ENCODE results near the gene UROS.

Gene UROS

GRCh38 chr10:125779403-125780327 lies 43.4 kb downstream of the UROS start:
- no peak for TF ChIP-seq CTCF (conservative IDR thresholded peaks at IDR 0.05)

GRCh38 chr10:125778556-125778955 lies 44.5 kb downstream of the UROS start:
- TF ChIP-seq CTCF (conservative IDR thresholded peaks at IDR 0.05): no peak
- no peak overlapping the region for H3K27ac ChIP-seq

More at GRCh38 chr10:125779403-125780327, 43.4 kb downstream of the UROS start:
- H3K27ac ChIP-seq: no peak overlapping the region

GRCh38 chr10:125777806-125778205 lies 45.3 kb downstream of the UROS start:
- TF ChIP-seq CTCF (conservative IDR thresholded peaks at IDR 0.05): no peak
- no peak overlapping the region for H3K27ac ChIP-seq

- no peak for TF ChIP-seq CTCF (conservative IDR thresholded peaks at IDR 0.05)
- H3K27ac ChIP-seq: no peak within 1 kb of the TSS
Measured at GRCh38 chr10:125775491-125776106, 47.5 kb downstream of the UROS start, which contains the start of gene MMP21. Gene MMP21 (minus strand): TSS chr10:125775821. CDS start chr10:125775821, 0 bp downstream.

- no peak for TF ChIP-seq CTCF (conservative IDR thresholded peaks at IDR 0.05)
- H3K27ac ChIP-seq: no peak overlapping the region
Measured at GRCh38 chr10:125774581-125775191, 48.4 kb downstream of the UROS start.

- no peak overlapping the region for H3K27ac ChIP-seq
- TF ChIP-seq CTCF (conservative IDR thresholded peaks at IDR 0.05): no peak
Measured at GRCh38 chr10:125773687-125774543, 49.1 kb downstream of the UROS start.

Measured in VCaP (cell line).